Fibroblast of lung (primary cell): Measurements from ENCODE around the gene GET4. TPM values are rescaled to one million over a fixed set of nuclear protein-coding genes. Genes with fewer than 3 reads are reported as not detected.

Experiments
- DNase-seq, 2 donors: peaks; one replicate each; pipeline versions ENCODE4 v3.0.0 to v3.0.0-alpha.2; 2010; ENCODE audit warnings: low read depth in 2 of 2
- H2AFZ ChIP-seq: 2 replicates; pipeline ENCODE4 v1.5.1; 2012; ENCODE audit warnings: low read length, control low read depth, inconsistent platforms
- H3K27ac ChIP-seq: 2 replicates; pipeline ENCODE4 v1.5.1; 2011; ENCODE audit warnings: low read length, control low read depth; ENCODE audit not compliant: insufficient read depth
- H3K27me3 ChIP-seq: 2 replicates; pipeline ENCODE4 v1.5.1; 2011; ENCODE audit warnings: mild to moderate bottlenecking, low read length; ENCODE audit not compliant: control insufficient read depth, insufficient read depth
- H3K36me3 ChIP-seq: 2 replicates; pipeline ENCODE4 v1.5.1; 2011; ENCODE audit warnings: low read length; ENCODE audit not compliant: control insufficient read depth, insufficient read depth
- H3K4me1 ChIP-seq: 2 replicates; pipeline ENCODE4 v1.5.1; 2011; ENCODE audit warnings: low read length; ENCODE audit not compliant: control insufficient read depth, insufficient read depth; ENCODE audit errors: extremely low read depth
- H3K4me2 ChIP-seq: 2 replicates; pipeline ENCODE4 v1.5.1; 2011; ENCODE audit warnings: low read length, control low read depth; ENCODE audit not compliant: insufficient read depth; ENCODE audit errors: extremely low read depth
- H3K4me3 ChIP-seq, 4 experiments: fragments of 200-600 bp in 1 of 4; sonication (generic) in 1 of 4; replicated peaks in 1 of 4; 2 replicates each; pipeline ENCODE4 v1.5.1; 2011 to 2016; ENCODE audit warnings: low read length in 4 of 4, low read depth in 3 of 4, mild to moderate bottlenecking in 3 of 4, control low read depth in 2 of 4, inconsistent platforms in 1 of 4, mixed read lengths in 1 of 4; ENCODE audit not compliant: insufficient read depth in 1 of 4; ENCODE audit errors: control extremely low read depth in 1 of 4
- H3K79me2 ChIP-seq: 2 replicates; pipeline ENCODE4 v1.5.1; 2012; ENCODE audit warnings: mild to moderate bottlenecking, low read length, inconsistent platforms; ENCODE audit not compliant: control insufficient read depth, insufficient read depth
- H3K9ac ChIP-seq: 2 replicates; pipeline ENCODE4 v1.5.1; 2011; ENCODE audit warnings: mild to moderate bottlenecking, low read length, control low read depth; ENCODE audit not compliant: insufficient read depth
- H3K9me3 ChIP-seq: 2 replicates; pipeline ENCODE4 v1.5.1; 2012; ENCODE audit warnings: low read depth, low read length; ENCODE audit not compliant: control insufficient read depth, insufficient read depth
- H4K20me1 ChIP-seq: 2 replicates; pipeline ENCODE4 v1.5.1; 2011; ENCODE audit warnings: low read length; ENCODE audit not compliant: control insufficient read depth, insufficient read depth; ENCODE audit errors: extremely low read depth
- CTCF ChIP-seq, 2 donors: IDR thresholded peaks in 1 of 2; conservative IDR thresholded peaks in 1 of 2; 1 replicate in 1 of 2; 2 replicates in 1 of 2; pipeline ENCODE4 v1.5.1; 2011 to 2012; ENCODE audit warnings: low read length in 2 of 2, control low read depth in 1 of 2, inconsistent platforms in 1 of 2, low read depth in 1 of 2, mild to moderate bottlenecking in 1 of 2
- EZH2 ChIP-seq: IDR thresholded peaks from 2 replicates; pipeline ENCODE4 v1.5.1; 2012; ENCODE audit warnings: low read length, control low read depth, mild to moderate bottlenecking; ENCODE audit errors: missing control alignments
- polyA plus RNA-seq, 2 donors: library from polyadenylated mRNA; depleted of rRNA in 1 of 2; stranded (reverse) in 1 of 2; unstranded in 1 of 2; fragments of >200 nt; gene quantifications; 2 replicates each; pipeline ENCODE4 v1.2.1, GENCODE V29; 2011 to 2012; ENCODE audit warnings: missing spikeins in 1 of 2
- total RNA-seq: library from RNA; depleted of rRNA; stranded (reverse); fragments of >200 nt; gene quantifications from 2 replicates; pipeline ENCODE4 v1.2.1, GENCODE V29; 2014

The GET4 gene
- total and polyA plus RNA-seq, 2 donors (not counting 1 experiment from before 2014, with no cell fraction given): 13.4 to 23.1 TPM

- peaks cover 33% of the 10 kb centered on the region for H3K36me3 ChIP-seq
- H4K20me1 ChIP-seq: no peaks in the 10 kb centered on the region
- no peaks in the 10 kb centered on the region for H3K9me3 ChIP-seq
- no peak overlapping the region for H3K9ac ChIP-seq
- H3K79me2 ChIP-seq: peaks cover 8% of the 10 kb centered on the region
- no peaks in the 10 kb centered on the region for H3K27me3 ChIP-seq
- no peak overlapping the region for H3K4me2 ChIP-seq
- no peak for DNase-seq
- no peak overlapping the region for H2AFZ ChIP-seq
- H3K4me1 ChIP-seq: no peaks in the 10 kb centered on the region
- TF ChIP-seq CTCF (conservative IDR thresholded peaks at IDR 0.05 in 1 of 2, IDR thresholded peaks at IDR 0.05 in 1 of 2; ENCODE audit: low read depth in 1 of 2, low read length in 2 of 2): no peak
- no peak for TF ChIP-seq EZH2
- no peak overlapping the region for H3K27ac ChIP-seq
- H3K4me3 ChIP-seq: no peak overlapping the region
Measured at GRCh38 chr7:849145-849544, 27.2 kb upstream of the GET4 start.

GRCh38 chr7:849781-850180, 26.6 kb upstream of the GET4 start:
- peaks cover 6% of the 10 kb centered on the region for H3K79me2 ChIP-seq
- H3K36me3 ChIP-seq: peaks cover 30% of the 10 kb centered on the region

GRCh38 chr7:851204-851603, 25.1 kb upstream of the GET4 start:
- Histone ChIP-seq H3K9me3 (no peaks in the 10 kb centered on the region), H3K9ac (no peak overlapping the region), H3K36me3 (peaks cover 32% of the 10 kb centered on the region), H3K27ac (no peak overlapping the region), H3K4me2 (no peak overlapping the region), H3K79me2 (no peaks in the 10 kb centered on the region), H4K20me1 (no peaks in the 10 kb centered on the region), H3K4me3 (no peak overlapping the region), H2AFZ (no peak overlapping the region), H3K4me1 (no peaks in the 10 kb centered on the region), H3K27me3 (no peaks in the 10 kb centered on the region)
- DNase-seq: no peak
- TF ChIP-seq EZH2: no peak
- TF ChIP-seq CTCF (conservative IDR thresholded peaks at IDR 0.05 in 1 of 2, IDR thresholded peaks at IDR 0.05 in 1 of 2; ENCODE audit: low read depth in 1 of 2, low read length in 2 of 2): no peak

More at GRCh38 chr7:849781-850180, 26.6 kb upstream of the GET4 start:
- Histone ChIP-seq H4K20me1 (no peaks in the 10 kb centered on the region), H3K27me3 (no peaks in the 10 kb centered on the region), H3K9ac (no peak overlapping the region), H3K4me1 (no peaks in the 10 kb centered on the region), H2AFZ (no peak overlapping the region), H3K9me3 (no peaks in the 10 kb centered on the region), H3K4me3 (no peak overlapping the region), H3K27ac (no peak overlapping the region), H3K4me2 (no peak overlapping the region)
- TF ChIP-seq CTCF (conservative IDR thresholded peaks at IDR 0.05 in 1 of 2, IDR thresholded peaks at IDR 0.05 in 1 of 2; ENCODE audit: low read depth in 1 of 2, low read length in 2 of 2) (no peak), EZH2 (no peak)
- DNase-seq: no peak
